ENCODE results near the gene RAD23A. TPM values are rescaled to one million over a fixed set of nuclear protein-coding genes. Genes with fewer than 3 reads are reported as not detected.

The RAD23A gene
- total and polyA plus RNA-seq, 4 experiments from 2014 or later: 77.0 to 105 (median 93.5) TPM

DNA sequence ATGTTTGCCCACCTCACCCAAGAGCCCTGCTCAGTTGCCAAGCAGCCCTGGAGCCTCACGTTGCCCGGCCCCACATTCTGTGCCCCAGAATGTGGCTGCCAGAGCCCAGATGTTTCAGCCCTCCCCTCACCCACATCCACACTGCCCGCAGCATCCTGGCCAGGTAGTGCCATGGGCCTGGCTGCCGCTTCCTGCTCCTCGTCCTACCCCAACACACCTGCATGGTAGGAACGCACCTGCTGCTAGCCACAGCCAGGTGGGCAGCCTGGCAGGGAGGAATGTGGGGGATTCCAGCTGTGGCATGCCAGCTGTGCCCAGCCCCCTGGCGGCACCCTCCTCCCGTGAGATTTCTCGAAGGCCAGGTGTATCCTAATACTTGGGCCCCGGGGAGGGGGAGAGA, 42.1 kb downstream of the RAD23A start:
- H3K4me1 Mint-ChIP-seq: peaks cover 0 to 13% (median 6%) of the 10 kb centered on the region in 4 donors

DNA sequence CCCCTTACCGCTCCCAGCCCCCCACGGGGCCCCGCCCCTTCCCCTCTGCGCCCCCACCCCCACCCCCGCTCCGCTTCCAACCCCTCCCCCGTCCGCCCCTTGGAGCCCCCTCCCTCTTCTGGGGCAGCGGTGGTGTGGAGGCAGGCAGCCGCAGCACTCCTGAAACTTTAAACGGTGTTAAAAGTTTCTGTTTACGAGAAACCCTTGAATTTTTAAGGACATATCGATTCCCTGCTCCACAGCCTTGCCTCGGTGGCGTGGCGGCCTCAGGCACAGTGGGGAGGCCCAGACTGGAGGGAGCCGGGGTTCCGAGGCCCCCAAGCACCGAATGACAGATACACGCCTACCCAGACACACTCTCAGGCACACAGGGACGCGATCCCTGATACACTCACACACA, 44.8 kb downstream of the RAD23A start:
- Histone ChIP-seq H3K27ac (ENCODE audit: low read depth, low read length) (no peak overlapping the region), H3K4me3 (ENCODE audit: low read length in 2 of 2) (no peak overlapping the region), H3K9me3 (ENCODE audit: control insufficient read depth in 1 of 2, low read length in 2 of 2) (no peaks in the 10 kb centered on the region), H3K4me1 (ENCODE audit: insufficient read depth, low read length) (peaks cover 5% of the 10 kb centered on the region), H3K27me3 (ENCODE audit: insufficient read depth, low read length) (no peaks in the 10 kb centered on the region), H3K36me3 (ENCODE audit: insufficient read depth, low read length) (no peaks in the 10 kb centered on the region)
- ChIA-PET POLR2A (ENCODE audit: partially characterized antibody) (no interaction called here), CTCF (ENCODE audit: partially characterized antibody) (no interaction called here)
- Mint-ChIP-seq H3K27me3 (peaks cover 5 to 19% of the 10 kb centered on the region in 2 donors), H3K4me1 (peaks cover 7 to 19% (median 8%) of the 10 kb centered on the region in 4 donors), H3K27ac (no peak overlapping the region), H3K36me3 (peaks cover 0 to 2% of the 10 kb centered on the region in 2 donors), H3K9me3 (peaks cover 0 to 6% (median 0%) of the 10 kb centered on the region in 8 donors), H3K4me3 (peak overlapping the region in 1 of 8 donors; percentile 8)
- intact Hi-C loops (cut with micrococcal nuclease): no loop called here
- DNase-seq: no peak

More for the DNA sequence above, 42.1 kb downstream of the RAD23A start:
- ChIA-PET CTCF (ENCODE audit: partially characterized antibody) (no interaction called here), POLR2A (ENCODE audit: partially characterized antibody) (no interaction called here)
- Histone ChIP-seq H3K36me3 (ENCODE audit: insufficient read depth, low read length) (no peaks in the 10 kb centered on the region), H3K27ac (ENCODE audit: low read depth, low read length) (no peak overlapping the region), H3K4me1 (ENCODE audit: insufficient read depth, low read length) (peaks cover 14% of the 10 kb centered on the region), H3K4me3 (ENCODE audit: low read length in 2 of 2) (no peak overlapping the region), H3K9me3 (ENCODE audit: control insufficient read depth in 1 of 2, low read length in 2 of 2) (no peaks in the 10 kb centered on the region), H3K27me3 (ENCODE audit: insufficient read depth, low read length) (no peaks in the 10 kb centered on the region)
- DNase-seq: no peak
- intact Hi-C loops (cut with micrococcal nuclease): loop anchor here (5.0 kb wide), 1 partner anchor 745 kb away; no protein-coding TSS in a partner anchor
- peaks cover 0 to 10% of the 10 kb centered on the region in 2 donors for H3K27me3 Mint-ChIP-seq
- H3K9me3 Mint-ChIP-seq: no peaks in the 10 kb centered on the region
- no peak overlapping the region for H3K27ac Mint-ChIP-seq
- no peak overlapping the region for H3K4me3 Mint-ChIP-seq
- H3K36me3 Mint-ChIP-seq: no peaks in the 10 kb centered on the region

DNA sequence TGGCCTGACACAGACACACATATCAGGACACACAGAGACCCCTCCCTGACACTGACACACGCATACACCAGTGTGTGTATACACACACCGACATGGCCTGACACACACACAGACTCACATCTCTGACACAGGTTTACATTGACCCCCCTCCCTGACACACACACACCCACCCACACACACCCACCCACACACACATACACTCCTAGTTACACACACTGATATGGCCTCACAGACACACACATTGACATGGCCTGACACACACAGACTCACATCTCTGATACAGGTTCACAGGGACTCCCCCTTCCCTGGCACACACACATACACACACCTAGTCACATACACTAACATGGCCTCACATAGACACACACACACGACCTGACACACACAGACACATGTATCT, 45.2 kb downstream of the RAD23A start:
- peak overlapping the region in 1 of 7 donors; percentile 6 for H3K27ac Mint-ChIP-seq
- H3K27me3 Mint-ChIP-seq: peaks cover 5 to 19% of the 10 kb centered on the region in 2 donors
- no peak for DNase-seq
- H3K4me3 Mint-ChIP-seq: peak overlapping the region in 1 of 8 donors; percentile 8
- intact Hi-C loops (cut with micrococcal nuclease): no loop called here
- H3K4me3 ChIP-seq (ENCODE audit: low read length in 2 of 2): no peak overlapping the region
- no peaks in the 10 kb centered on the region for H3K27me3 ChIP-seq (ENCODE audit: insufficient read depth, low read length)
- H3K36me3 Mint-ChIP-seq: peaks cover 0 to 2% of the 10 kb centered on the region in 2 donors
- no peak overlapping the region for H3K27ac ChIP-seq (ENCODE audit: low read depth, low read length)
- peaks cover 7 to 17% (median 8%) of the 10 kb centered on the region in 4 donors for H3K4me1 Mint-ChIP-seq
- no peaks in the 10 kb centered on the region for H3K9me3 ChIP-seq (ENCODE audit: control insufficient read depth in 1 of 2, low read length in 2 of 2)
- H3K4me1 ChIP-seq (ENCODE audit: insufficient read depth, low read length): peaks cover 5% of the 10 kb centered on the region
- ChIA-PET POLR2A (ENCODE audit: partially characterized antibody) (no interaction called here), CTCF (ENCODE audit: partially characterized antibody) (no interaction called here)
- no peaks in the 10 kb centered on the region for H3K36me3 ChIP-seq (ENCODE audit: insufficient read depth, low read length)
- peaks cover 0 to 6% (median 0%) of the 10 kb centered on the region in 8 donors for H3K9me3 Mint-ChIP-seq

DNA sequence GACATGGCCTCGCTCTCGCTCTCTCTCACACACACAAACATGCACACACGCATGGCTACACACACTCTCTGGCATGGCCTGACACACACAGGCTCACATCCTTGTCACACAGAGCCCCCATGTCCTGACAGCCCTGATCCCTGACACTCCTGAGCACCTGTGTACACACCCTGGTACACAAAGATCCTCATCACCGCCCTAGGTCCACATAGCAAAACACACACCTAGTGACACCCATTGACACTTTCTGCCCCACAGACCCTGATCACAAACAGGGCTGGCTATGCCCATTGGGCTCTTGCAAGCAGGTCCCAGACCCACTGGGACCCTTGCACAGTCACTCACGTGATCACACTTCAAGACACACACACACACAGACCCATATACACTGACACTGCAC, 45.6 kb downstream of the RAD23A start:
- Histone ChIP-seq H3K4me1 (ENCODE audit: insufficient read depth, low read length) (peaks cover 5% of the 10 kb centered on the region), H3K9me3 (ENCODE audit: control insufficient read depth in 1 of 2, low read length in 2 of 2) (no peaks in the 10 kb centered on the region), H3K27ac (ENCODE audit: low read depth, low read length) (no peak overlapping the region), H3K36me3 (ENCODE audit: insufficient read depth, low read length) (no peaks in the 10 kb centered on the region), H3K27me3 (ENCODE audit: insufficient read depth, low read length) (no peaks in the 10 kb centered on the region), H3K4me3 (ENCODE audit: low read length in 2 of 2) (no peak overlapping the region)
- H3K36me3 Mint-ChIP-seq: peaks cover 0 to 2% of the 10 kb centered on the region in 2 donors
- ChIA-PET CTCF (ENCODE audit: partially characterized antibody) (no interaction called here), POLR2A (ENCODE audit: partially characterized antibody) (no interaction called here)
- peaks cover 7 to 17% (median 8%) of the 10 kb centered on the region in 4 donors for H3K4me1 Mint-ChIP-seq
- H3K27me3 Mint-ChIP-seq: peaks cover 5 to 19% of the 10 kb centered on the region in 2 donors
- DNase-seq: no peak
- H3K4me3 Mint-ChIP-seq: no peak overlapping the region
- peak overlapping the region in 1 of 7 donors; percentile 6 for H3K27ac Mint-ChIP-seq
- peaks cover 0 to 6% (median 0%) of the 10 kb centered on the region in 8 donors for H3K9me3 Mint-ChIP-seq
- intact Hi-C loops (cut with micrococcal nuclease): no loop called here

GRCh38 chr19:12992729-12993128, 47.1 kb downstream of the RAD23A start:
- Mint-ChIP-seq H3K27me3 (peaks cover 5 to 19% of the 10 kb centered on the region in 2 donors), H3K36me3 (peaks cover 0 to 2% of the 10 kb centered on the region in 2 donors), H3K27ac (peak overlapping the region in 1 of 7 donors; percentile 23), H3K9me3 (peaks cover 0 to 6% (median 0%) of the 10 kb centered on the region in 8 donors), H3K4me1 (peaks cover 8 to 19% (median 10%) of the 10 kb centered on the region in 4 donors), H3K4me3 (no peak overlapping the region)
- intact Hi-C loops (cut with micrococcal nuclease): no loop called here
- ChIA-PET CTCF (ENCODE audit: partially characterized antibody) (interaction anchor here (0.8 to 2.3 kb wide), 3 partner anchors 15 to 69 kb away, joined by 3 to 9 read pairs (median 4); no protein-coding TSS in a partner anchor), POLR2A (ENCODE audit: partially characterized antibody) (no interaction called here)
- no peaks in the 10 kb centered on the region for H3K9me3 ChIP-seq (ENCODE audit: control insufficient read depth in 1 of 2, low read length in 2 of 2)
- no peak for DNase-seq
- no peaks in the 10 kb centered on the region for H3K36me3 ChIP-seq (ENCODE audit: insufficient read depth, low read length)
- H3K4me3 ChIP-seq (ENCODE audit: low read length in 2 of 2): no peak overlapping the region
- H3K27ac ChIP-seq (ENCODE audit: low read depth, low read length): no peak overlapping the region
- peaks cover 5% of the 10 kb centered on the region for H3K4me1 ChIP-seq (ENCODE audit: insufficient read depth, low read length)
- H3K27me3 ChIP-seq (ENCODE audit: insufficient read depth, low read length): no peaks in the 10 kb centered on the region

DNA sequence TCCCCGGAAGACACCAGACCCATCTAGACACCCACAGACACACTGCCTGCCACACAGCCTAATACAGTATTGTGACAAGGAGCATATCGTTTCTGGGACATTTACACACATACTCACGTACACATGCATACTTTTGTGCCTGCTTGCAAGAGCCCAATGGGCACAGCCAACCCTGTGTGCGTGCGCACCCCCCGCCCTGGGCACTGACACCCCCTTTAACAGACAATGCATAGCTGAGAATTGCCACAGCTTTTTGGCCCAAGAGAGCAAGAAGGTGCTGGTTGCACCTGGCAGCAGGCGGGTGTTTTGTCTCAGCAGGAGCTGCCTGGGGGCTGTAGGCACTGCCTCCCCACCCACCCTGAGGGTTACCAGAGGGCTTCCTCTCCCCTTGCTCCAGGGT, 47.9 kb downstream of the RAD23A start:
- ChIA-PET CTCF (ENCODE audit: partially characterized antibody) (interaction anchor here (1.1 to 2.3 kb wide), 3 partner anchors 10 to 68 kb away, joined by 3 to 9 read pairs (median 4); no protein-coding TSS in a partner anchor), POLR2A (ENCODE audit: partially characterized antibody) (no interaction called here)
- no peak overlapping the region for H3K27ac ChIP-seq (ENCODE audit: low read depth, low read length)
- Mint-ChIP-seq H3K4me1 (peaks cover 8 to 19% (median 12%) of the 10 kb centered on the region in 4 donors), H3K4me3 (peak overlapping the region in 7 of 8 donors; percentile 5 to 89 (median 62)), H3K27me3 (peaks cover 5 to 19% of the 10 kb centered on the region in 2 donors), H3K27ac (peak overlapping the region in 1 of 7 donors; percentile 76), H3K36me3 (peaks cover 0 to 2% of the 10 kb centered on the region in 2 donors), H3K9me3 (peaks cover 0 to 6% (median 0%) of the 10 kb centered on the region in 8 donors)
- no peaks in the 10 kb centered on the region for H3K9me3 ChIP-seq (ENCODE audit: control insufficient read depth in 1 of 2, low read length in 2 of 2)
- no peaks in the 10 kb centered on the region for H3K36me3 ChIP-seq (ENCODE audit: insufficient read depth, low read length)
- no peak for DNase-seq
- no peak overlapping the region for H3K4me3 ChIP-seq (ENCODE audit: low read length in 2 of 2)
- H3K27me3 ChIP-seq (ENCODE audit: insufficient read depth, low read length): no peaks in the 10 kb centered on the region
- peaks cover 5% of the 10 kb centered on the region for H3K4me1 ChIP-seq (ENCODE audit: insufficient read depth, low read length)
- intact Hi-C loops (cut with micrococcal nuclease): no loop called here

DNA sequence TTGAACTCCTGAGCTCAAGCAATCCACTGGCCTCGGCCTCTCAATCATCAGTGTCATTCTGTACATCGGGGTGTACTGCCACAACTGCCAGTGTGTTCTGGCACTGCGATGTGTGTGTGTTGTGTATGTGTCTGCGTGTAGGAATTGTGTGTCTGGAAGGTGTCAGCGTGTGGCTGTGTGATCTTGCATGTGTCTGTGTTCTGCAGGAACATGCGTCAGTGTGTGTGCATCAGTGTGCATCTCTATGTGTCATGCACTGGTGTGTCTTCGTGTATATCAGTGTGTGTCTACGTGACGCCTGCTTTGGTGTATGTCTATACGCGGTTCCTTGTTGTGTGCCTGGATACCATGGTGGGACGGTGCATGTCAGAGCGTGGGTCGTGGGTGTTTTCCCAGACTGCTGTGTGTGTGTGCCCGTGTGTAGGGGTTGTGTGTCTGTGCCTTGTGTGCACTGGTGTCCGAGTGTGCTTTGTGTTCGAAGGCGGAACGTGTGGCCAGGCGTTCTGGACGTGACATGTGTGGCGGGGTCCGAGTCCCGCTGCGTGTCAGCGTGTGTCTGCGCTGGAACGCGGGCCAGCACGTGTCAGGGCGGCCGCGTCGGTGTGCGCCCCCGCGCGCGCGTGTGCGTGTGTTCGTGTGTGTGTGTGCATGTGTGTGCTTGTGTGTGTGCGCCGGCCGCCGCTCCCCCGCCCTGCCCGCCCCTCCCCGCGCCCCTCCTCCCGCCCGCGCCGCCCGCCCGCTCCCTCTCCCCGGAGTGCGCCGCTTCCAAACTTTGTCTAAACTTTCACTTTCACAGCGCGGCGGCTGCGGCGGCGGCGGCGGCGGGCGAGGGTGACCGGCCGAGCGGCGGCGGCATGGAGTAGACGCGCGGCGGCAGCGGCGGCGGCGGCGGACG, 49.3 kb downstream of the RAD23A start, which contains the start of gene NFIX:
NFIX (plus strand) TSS at position 775 of the 895 bp plus-strand sequence. CDS start 363 bp downstream, outside the sequence.
- Mint-ChIP-seq H3K4me3 (peak within 1 kb of the TSS; percentile 88 to 97 (median 90)), H3K36me3 (peaks cover 0 to 2% of the 10 kb centered on the region in 2 donors), H3K27ac (peak within 1 kb of the TSS in 6 of 7 donors; percentile 27 to 96 (median 80)), H3K27me3 (peaks cover 5 to 19% of the 10 kb centered on the region in 2 donors), H3K9me3 (peaks cover 0 to 6% (median 0%) of the 10 kb centered on the region in 8 donors), H3K4me1 (peaks cover 10 to 19% (median 13%) of the 10 kb centered on the region in 4 donors)
- peak within 1 kb of the TSS in 1 of 2 donors; percentile 67 for H3K4me3 ChIP-seq (ENCODE audit: low read length in 2 of 2)
- H3K9me3 ChIP-seq (ENCODE audit: control insufficient read depth in 1 of 2, low read length in 2 of 2): no peaks in the 10 kb centered on the region
- peaks cover 5% of the 10 kb centered on the region for H3K4me1 ChIP-seq (ENCODE audit: insufficient read depth, low read length)
- POLR2A ChIA-PET (ENCODE audit: partially characterized antibody): no interaction called here
- intact Hi-C loops (cut with micrococcal nuclease): loop anchor here (1.0 kb wide), 2 partner anchors 12 to 17 kb away; no protein-coding TSS in a partner anchor
- peak; percentile 41 to 59 (median 51) for DNase-seq
- H3K36me3 ChIP-seq (ENCODE audit: insufficient read depth, low read length): no peaks in the 10 kb centered on the region
- no peak within 1 kb of the TSS for H3K27ac ChIP-seq (ENCODE audit: low read depth, low read length)
- CTCF ChIA-PET (ENCODE audit: partially characterized antibody): interaction anchor here (1.3 to 2.3 kb wide), 2 partner anchors 12 to 66 kb away, joined by 3 to 9 read pairs; no protein-coding TSS in a partner anchor
- H3K27me3 ChIP-seq (ENCODE audit: insufficient read depth, low read length): no peaks in the 10 kb centered on the region

Measured in CD4-positive, alpha-beta memory T cell (primary cell).